HCT116 (cell line): ENCODE results near the gene TROAP. TPM values are rescaled to one million over a fixed set of nuclear protein-coding genes. Genes with fewer than 3 reads are reported as not detected.

ENCODE experiments used
- ATAC-seq: fragments of 200-7000 bp; cut with Tn5 transposase; 2 replicates; pipeline ENCODE4 v1.9.1; 2020; ENCODE audit warnings: mild to moderate bottlenecking, moderate library complexity
- BruUV-seq: library from RNA; stranded (reverse); fragments of 400-500 nt; replicated peaks from 2 replicates; lab custom pipeline; 2021; lab: Mats Ljungman, UMichigan
- CTCF ChIA-PET: fragments of 300-600 bp; sonication (Branson Sonifier 250); formaldehyde crosslinking; loops from one replicate; lab custom pipeline; 2021; ENCODE audit warnings: antibody characterized with exemption; lab: Charles Lee
- POLR2A ChIA-PET: fragments of 300-600, 350-600 bp; sonication (Branson Sonifier 250); formaldehyde crosslinking; loops from one replicate; lab custom pipeline; 2021; ENCODE audit warnings: antibody characterized with exemption; lab: Charles Lee
- RAD21 ChIA-PET, 2 experiments: fragments of 300-600 bp; sonication (Branson Sonifier 250); formaldehyde crosslinking; loops; one replicate each; lab custom pipeline; 2023; ENCODE audit warnings: low total read pairs in 2 of 2; ENCODE audit not compliant: uncharacterized antibody in 2 of 2, unreplicated experiment in 2 of 2, low non-redundant PET in 1 of 2; lab: Charles Lee
- DNase-seq: peaks from one replicate; pipeline ENCODE4 v3.0.0-alpha.2; 2010; ENCODE audit warnings: low read depth, low spot score
- H2AFZ ChIP-seq: fragments of 200-600 bp; shearing (Covaris generic), sonication (generic); 2 replicates; pipeline ENCODE4 v1.6.1; 2017; ENCODE audit warnings: low read depth, mixed run types, mixed read lengths, antibody characterized with exemption, low read length; ENCODE audit not compliant: poor library complexity, severe bottlenecking
- H3K27ac ChIP-seq: 2 replicates; pipeline ENCODE4 v1.5.1; 2012; ENCODE audit warnings: low read depth, low read length
- H3K27me3 ChIP-seq: fragments of 200-600 bp; sonication (generic); 2 replicates; pipeline ENCODE4 v1.6.1; 2016; ENCODE audit warnings: mixed run types, low read length, mixed read lengths; ENCODE audit not compliant: insufficient read depth
- H3K36me3 ChIP-seq, 2 experiments: fragments of 200-500 bp in 1 of 2; fragments of 200-600 bp in 1 of 2; sonication (Bioruptor generic) in 1 of 2; sonication (generic) in 1 of 2; 2 replicates each; pipeline versions ENCODE4 v1.5.1 to v1.6.1; 2014 to 2016; ENCODE audit warnings: low read length in 2 of 2, inconsistent platforms in 1 of 2, mixed read lengths in 1 of 2, mixed run types in 1 of 2; ENCODE audit not compliant: insufficient read depth in 2 of 2, control insufficient read depth in 1 of 2
- H3K4me1 ChIP-seq, 2 experiments: fragments of 200-600 bp in 1 of 2; sonication (generic) in 1 of 2; 2 replicates each; pipeline versions ENCODE4 v1.5.1 to v1.6.1; 2012 to 2017; ENCODE audit warnings: low read length in 2 of 2, inconsistent platforms in 1 of 2, mild to moderate bottlenecking in 1 of 2, mixed read lengths in 1 of 2, mixed run types in 1 of 2, moderate library complexity in 1 of 2; ENCODE audit not compliant: insufficient read depth in 2 of 2, control insufficient read depth in 1 of 2
- H3K4me2 ChIP-seq: fragments of 200-600 bp; sonication (generic); 2 replicates; pipeline ENCODE4 v1.6.1; 2017; ENCODE audit warnings: mixed run types, low read length, mixed read lengths
- H3K4me3 ChIP-seq, 2 experiments: fragments of 200-600 bp in 1 of 2; sonication (generic) in 1 of 2; replicated peaks in 1 of 2; 2 replicates each; pipeline ENCODE4 v1.5.1; 2011 to 2016; ENCODE audit warnings: low read length in 2 of 2, control low read depth in 1 of 2, low read depth in 1 of 2, mild to moderate bottlenecking in 1 of 2, mixed read lengths in 1 of 2, mixed run types in 1 of 2
- H3K79me2 ChIP-seq: fragments of 200-600 bp; sonication (generic); 2 replicates; pipeline ENCODE4 v1.6.1; 2017; ENCODE audit warnings: mild to moderate bottlenecking, mixed run types, low read length, moderate library complexity, mixed read lengths; ENCODE audit not compliant: insufficient read depth
- H3K9ac ChIP-seq: fragments of 200-600 bp; sonication (generic); 2 replicates; pipeline ENCODE4 v1.6.1; 2016; ENCODE audit warnings: low read length, mixed read lengths
- H3K9me2 ChIP-seq: fragments of 200-600 bp; sonication (generic), shearing (Covaris generic); 2 replicates; pipeline ENCODE4 v1.6.1; 2017; ENCODE audit warnings: mixed run types, mild to moderate bottlenecking, moderate library complexity; ENCODE audit not compliant: insufficient read depth
- H3K9me3 ChIP-seq, 2 experiments: fragments of 200-500 bp in 1 of 2; fragments of 200-600 bp in 1 of 2; sonication (Bioruptor generic) in 1 of 2; sonication (generic) in 1 of 2; 2 replicates each; pipeline ENCODE4 v1.6.1; 2014 to 2017; ENCODE audit warnings: low read length in 2 of 2, mixed read lengths in 2 of 2, inconsistent platforms in 1 of 2, low read depth in 1 of 2, mild to moderate bottlenecking in 1 of 2, mixed run types in 1 of 2, moderate library complexity in 1 of 2; ENCODE audit not compliant: control insufficient read depth in 1 of 2, insufficient read depth in 1 of 2
- H4K20me1 ChIP-seq: fragments of 200-600 bp; sonication (generic), shearing (Covaris generic); 2 replicates; pipeline ENCODE4 v1.6.1; 2017; ENCODE audit warnings: mixed run types, mild to moderate bottlenecking, moderate library complexity; ENCODE audit not compliant: insufficient read depth
- CBX3 ChIP-seq: IDR thresholded peaks from 2 replicates; pipeline ENCODE4 v1.6.1; 2012; ENCODE audit warnings: low read depth
- CEBPB ChIP-seq: IDR thresholded peaks from 2 replicates; pipeline ENCODE4 v1.6.1; 2012; ENCODE audit warnings: low read depth
- CTCF ChIP-seq, 3 experiments: fragments of 200-600 bp in 1 of 3; sonication (generic) in 1 of 3; IDR thresholded peaks in 2 of 3; conservative IDR thresholded peaks in 1 of 3; 2 replicates each; pipeline ENCODE4 v1.5.1; 2012 to 2017; ENCODE audit warnings: low read depth in 2 of 3, low read length in 2 of 3, antibody characterized with exemption in 1 of 3, borderline replicate concordance in 1 of 3, control low read depth in 1 of 3, mild to moderate bottlenecking in 1 of 3, mixed read lengths in 1 of 3, mixed run types in 1 of 3, moderate library complexity in 1 of 3; ENCODE audit not compliant: insufficient read depth in 1 of 3
- EZH2phosphoT487 ChIP-seq: fragments of 200-600 bp; IDR thresholded peaks from 2 replicates; pipeline ENCODE4 v1.6.1; 2018; ENCODE audit warnings: antibody characterized with exemption, borderline replicate concordance
- FOSL1 ChIP-seq: IDR thresholded peaks from 2 replicates; pipeline ENCODE4 v1.6.1; 2012; ENCODE audit warnings: low read depth
- MAX ChIP-seq: IDR thresholded peaks from 2 replicates; pipeline ENCODE4 v1.6.1; 2012
- POLR2A ChIP-seq: IDR thresholded peaks from 2 replicates; pipeline ENCODE4 v1.7.0; 2011; ENCODE audit warnings: borderline replicate concordance; ENCODE audit not compliant: insufficient read depth, insufficient read length; ENCODE audit errors: extremely low read depth
- RAD21 ChIP-seq: IDR thresholded peaks from 2 replicates; pipeline ENCODE4 v1.6.1; 2012; ENCODE audit warnings: low read depth, mild to moderate bottlenecking
- SIN3A ChIP-seq: IDR thresholded peaks from 2 replicates; pipeline ENCODE4 v1.6.1; 2012; ENCODE audit warnings: low read depth
- YY1 ChIP-seq: IDR thresholded peaks from 2 replicates; pipeline ENCODE4 v1.6.1; 2011; ENCODE audit warnings: low read length, low read depth, moderate library complexity, mild to moderate bottlenecking; ENCODE audit not compliant: insufficient replicate concordance; ENCODE audit errors: extremely low read depth
- ZBTB33 ChIP-seq: IDR thresholded peaks from 2 replicates; pipeline ENCODE4 v1.6.1; 2011; ENCODE audit warnings: mild to moderate bottlenecking, low read length, moderate library complexity; ENCODE audit not compliant: insufficient replicate concordance; ENCODE audit errors: extremely low read depth
- ZFX ChIP-seq: fragments of 450-650 bp; IDR thresholded peaks from 2 replicates; pipeline ENCODE4 v1.6.1; 2017
- intact Hi-C: fragments of 100-400 bp; cut with micrococcal nuclease; formaldehyde crosslinking; loops from 2 replicates; pipeline ENCODE4 v1.10.0; 2022
- total RNA-seq: library from RNA; stranded (reverse); gene quantifications from one replicate; pipeline ENCODE4 v1.2.1, GENCODE V29; 2021; ENCODE audit not compliant: unreplicated experiment

TROAP gene
- total RNA-seq, 1 experiment from 2014 or later, result 99.1 TPM

GRCh38 chr12:49338830-49339463, 15.9 kb downstream of the TROAP start:
- H3K79me2 ChIP-seq, result no peaks in the 10 kb centered on the region
- peak overlapping the region; percentile 13; the same call in 1 of the 2 replicates for H3K27ac ChIP-seq
- CTCF ChIA-PET, result interaction anchor here (1.0 to 1.1 kb wide), 4 partner anchors 9 to 50 kb away, joined by 3 to 7 read pairs (median 6); no protein-coding TSS in a partner anchor
- H3K9me3 ChIP-seq, result no peaks in the 10 kb centered on the region
- no TSS peak for BruUV-seq
- TF ChIP-seq RAD21, result no peak
- TF ChIP-seq ZFX, result 0 out of 2 replicates have a peak, but pooled peaks have one; percentile 22
- TF ChIP-seq, all 23 proteins: peak for 1
- Histone ChIP-seq H4K20me1 (no peaks in the 10 kb centered on the region), H3K4me2 (peak overlapping the region; percentile 47), H3K27me3 (no peaks in the 10 kb centered on the region), H2AFZ (no peak overlapping the region), H3K9ac (no peak overlapping the region), H3K4me1 (peaks cover 22 to 58% of the 10 kb centered on the region in 2 experiments), H3K36me3 (no peaks in the 10 kb centered on the region), H3K4me3 (no peak overlapping the region), H3K9me2 (no peaks in the 10 kb centered on the region)
- RAD21 ChIA-PET, result interaction anchor here in 1 of 2 experiments (0.9 kb wide), 1 partner anchor 28 kb away, joined by 7 read pairs; no protein-coding TSS in a partner anchor
- DNase-seq (no peak), ATAC-seq (no peak)
- intact Hi-C loops, result loop anchor here (1.0 kb wide), 1 partner anchor 50 kb away; no protein-coding TSS in a partner anchor
- POLR2A ChIA-PET, result interaction anchor here (1.0 kb wide), 1 partner anchor 16 kb away, joined by 4 read pairs; the partner anchor contains the start of gene TROAP

- POLR2A ChIA-PET, result interaction anchor here (1.0 kb wide), 1 partner anchor 16 kb away, joined by 4 read pairs; the partner anchor contains the start of gene TROAP
- no peak overlapping the region for H3K9ac ChIP-seq
- H3K4me2 ChIP-seq, result peak overlapping the region; percentile 47
- DNase-seq (no peak), ATAC-seq (no peak)
- CTCF ChIA-PET, result interaction anchor here (1.0 to 1.1 kb wide), 3 partner anchors 8 to 51 kb away, joined by 4 to 7 read pairs (median 7); no protein-coding TSS in a partner anchor
- BruUV-seq, result no TSS peak
- H3K9me2 ChIP-seq, result no peaks in the 10 kb centered on the region
- H3K79me2 ChIP-seq, result no peaks in the 10 kb centered on the region
- peak overlapping the region; percentile 13; the same call in 1 of the 2 replicates for H3K27ac ChIP-seq
- no peaks in the 10 kb centered on the region for H4K20me1 ChIP-seq
- H3K9me3 ChIP-seq, result no peaks in the 10 kb centered on the region
- H2AFZ ChIP-seq, result no peak overlapping the region
- no peaks in the 10 kb centered on the region for H3K27me3 ChIP-seq
- intact Hi-C loops, result loop anchor here (1.0 kb wide), 1 partner anchor 50 kb away; no protein-coding TSS in a partner anchor
- peaks cover 22 to 60% of the 10 kb centered on the region in 2 experiments for H3K4me1 ChIP-seq
- RAD21 ChIA-PET, result interaction anchor here in 1 of 2 experiments (0.9 kb wide), 1 partner anchor 27 kb away, joined by 7 read pairs; no protein-coding TSS in a partner anchor
- TF ChIP-seq SIN3A, result no peak
- no peak for TF ChIP-seq POLR2A
- TF ChIP-seq MAX, result no peak
- no peak for TF ChIP-seq CEBPB
- no peak for TF ChIP-seq ZBTB33
- TF ChIP-seq CBX3, result no peak
- no peak for TF ChIP-seq EZH2phosphoT487
- TF ChIP-seq CTCF (IDR thresholded peaks at IDR 0.05 in 2 of 3, conservative IDR thresholded peaks at IDR 0.05 in 1 of 3; ENCODE audit: borderline replicate concordance in 1 of 3, insufficient read depth in 1 of 3, low read depth in 2 of 3, low read length in 2 of 3), result no peak
- no peak for TF ChIP-seq FOSL1
- TF ChIP-seq RAD21, result no peak
- no peak for TF ChIP-seq YY1
- no peak overlapping the region; a peak in 1 of 4 replicates for H3K4me3 ChIP-seq
- no peaks in the 10 kb centered on the region for H3K36me3 ChIP-seq
Observed at GRCh38 chr12:49339464-49339861, 16.4 kb downstream of the TROAP start.
